Bronchial epithelial cell (primary cell): ENCODE data around the gene TMTC3. TPM values are rescaled to one million over a fixed set of nuclear protein-coding genes. Genes with fewer than 3 reads are reported as not detected.

Source experiments
- DNase-seq: peaks from one replicate; pipeline ENCODE4 v3.0.0-alpha.2; 2010; ENCODE audit warnings: low read depth
- FAIRE-seq: peaks from 2 replicates; lab custom pipeline; 2011; peaks lifted over from hg19 to GRCh38; lab: Jason Lieb, UNC
- H3K27me3 ChIP-seq: 2 replicates; pipeline ENCODE4 v1.5.1; 2011; ENCODE audit warnings: low read length; ENCODE audit not compliant: control insufficient read depth, insufficient read depth
- H3K36me3 ChIP-seq: 2 replicates; pipeline ENCODE4 v1.5.1; 2011; ENCODE audit warnings: low read length; ENCODE audit not compliant: control insufficient read depth, insufficient read depth
- H3K4me3 ChIP-seq: 2 replicates; pipeline ENCODE4 v1.5.1; 2011; ENCODE audit warnings: mild to moderate bottlenecking, low read depth, low read length, control low read depth
- total RNA-seq: library from RNA; depleted of rRNA; stranded (reverse); fragments of >200 nt; gene quantifications from 2 replicates; pipeline ENCODE4 v1.2.1, GENCODE V29; 2014
- TF ChIP-seq, protein P1 (sequence below): IDR thresholded peaks from 2 replicates; pipeline ENCODE4 v1.5.1; 2011; ENCODE audit warnings: mild to moderate bottlenecking, moderate library complexity, low read length, control low read depth, inconsistent platforms; ENCODE audit not compliant: insufficient read depth, severe bottlenecking

Gene TMTC3
- total RNA-seq, 1 donor from 2014 or later = 44.2 TPM

DNA sequence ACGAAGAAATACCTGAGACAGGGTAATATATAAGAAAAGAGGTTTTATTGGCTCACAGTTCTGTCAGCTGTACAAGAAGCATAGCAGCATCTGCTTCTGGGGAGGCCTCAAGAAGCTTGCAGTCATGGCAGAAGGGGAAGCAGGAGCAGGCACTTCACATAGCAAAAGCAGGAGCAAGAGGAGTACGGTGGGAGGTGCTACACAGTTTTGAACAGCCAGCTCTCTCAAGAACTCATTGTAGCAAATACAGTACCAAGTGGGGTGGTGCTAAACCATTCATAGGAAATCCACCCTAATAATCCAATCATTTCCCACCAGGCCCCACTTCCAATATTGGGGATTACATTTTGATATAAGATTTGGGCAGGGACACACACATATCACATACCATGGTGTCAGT lies 8.0 kb downstream of the TMTC3 start:
- TF ChIP-seq, protein P1, sequence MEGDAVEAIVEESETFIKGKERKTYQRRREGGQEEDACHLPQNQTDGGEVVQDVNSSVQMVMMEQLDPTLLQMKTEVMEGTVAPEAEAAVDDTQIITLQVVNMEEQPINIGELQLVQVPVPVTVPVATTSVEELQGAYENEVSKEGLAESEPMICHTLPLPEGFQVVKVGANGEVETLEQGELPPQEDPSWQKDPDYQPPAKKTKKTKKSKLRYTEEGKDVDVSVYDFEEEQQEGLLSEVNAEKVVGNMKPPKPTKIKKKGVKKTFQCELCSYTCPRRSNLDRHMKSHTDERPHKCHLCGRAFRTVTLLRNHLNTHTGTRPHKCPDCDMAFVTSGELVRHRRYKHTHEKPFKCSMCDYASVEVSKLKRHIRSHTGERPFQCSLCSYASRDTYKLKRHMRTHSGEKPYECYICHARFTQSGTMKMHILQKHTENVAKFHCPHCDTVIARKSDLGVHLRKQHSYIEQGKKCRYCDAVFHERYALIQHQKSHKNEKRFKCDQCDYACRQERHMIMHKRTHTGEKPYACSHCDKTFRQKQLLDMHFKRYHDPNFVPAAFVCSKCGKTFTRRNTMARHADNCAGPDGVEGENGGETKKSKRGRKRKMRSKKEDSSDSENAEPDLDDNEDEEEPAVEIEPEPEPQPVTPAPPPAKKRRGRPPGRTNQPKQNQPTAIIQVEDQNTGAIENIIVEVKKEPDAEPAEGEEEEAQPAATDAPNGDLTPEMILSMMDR = no peak
- Histone ChIP-seq H3K4me3 (no peak overlapping the region), H3K36me3 (peaks cover 2% of the 10 kb centered on the region), H3K27me3 (no peaks in the 10 kb centered on the region)
- no peak for FAIRE-seq
- DNase-seq = no peak

DNA sequence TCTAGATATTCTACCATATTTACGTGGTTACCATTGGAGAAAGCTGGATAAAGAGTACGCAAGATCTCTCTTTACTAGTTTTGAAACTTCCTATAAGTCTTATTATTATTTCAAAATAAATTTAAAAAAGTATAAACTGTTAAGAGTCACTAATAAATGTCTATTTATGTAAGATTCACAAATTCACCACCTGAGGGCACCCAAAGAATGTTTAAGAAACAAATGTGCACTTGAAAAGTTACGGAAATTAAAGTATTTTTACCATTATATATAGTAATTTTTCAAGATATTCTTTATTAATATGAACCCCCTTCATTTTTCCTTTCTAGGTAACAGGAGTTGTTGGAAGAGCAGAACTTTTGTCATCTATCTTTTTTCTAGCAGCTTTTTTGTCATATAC lies 11.9 kb downstream of the TMTC3 start:
- FAIRE-seq (no peak), DNase-seq (peak; percentile 35)
- Histone ChIP-seq H3K36me3 (peaks cover 2% of the 10 kb centered on the region), H3K4me3 (no peak overlapping the region), H3K27me3 (no peaks in the 10 kb centered on the region)
- TF ChIP-seq, protein P1 = no peak

DNA sequence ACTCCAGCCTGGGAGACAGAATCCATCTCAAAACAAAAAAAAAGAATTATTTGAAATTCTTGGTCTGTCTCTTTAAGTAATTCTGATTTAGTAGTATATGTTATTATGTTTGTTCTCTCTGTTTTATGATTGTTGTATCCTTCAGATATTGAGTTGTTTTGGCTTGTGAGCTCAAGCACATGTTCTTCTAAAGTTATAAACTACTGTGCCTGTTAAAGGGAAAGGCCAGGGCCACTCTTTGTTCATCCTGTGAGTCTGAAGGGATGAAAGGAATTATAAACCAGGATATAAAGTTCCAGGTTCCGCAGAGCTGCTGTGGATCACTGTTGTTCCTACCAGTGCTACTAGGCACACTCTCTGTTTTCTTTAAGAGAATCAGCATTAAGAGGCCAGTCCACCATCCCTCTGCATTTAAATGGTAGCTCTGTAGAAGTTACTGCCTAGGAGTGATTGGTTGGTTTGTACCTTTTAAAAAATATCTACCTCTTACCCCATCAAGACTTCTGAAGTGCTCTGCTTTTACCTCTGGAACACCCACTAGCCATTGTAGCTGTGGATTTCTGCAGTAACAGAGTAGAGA lies 14.1 kb downstream of the TMTC3 start:
- H3K36me3 ChIP-seq = peaks cover 2% of the 10 kb centered on the region
- TF ChIP-seq, protein P1 = no peak
- FAIRE-seq = no peak
- no peak for DNase-seq
- no peaks in the 10 kb centered on the region for H3K27me3 ChIP-seq
- H3K4me3 ChIP-seq = no peak overlapping the region

DNA sequence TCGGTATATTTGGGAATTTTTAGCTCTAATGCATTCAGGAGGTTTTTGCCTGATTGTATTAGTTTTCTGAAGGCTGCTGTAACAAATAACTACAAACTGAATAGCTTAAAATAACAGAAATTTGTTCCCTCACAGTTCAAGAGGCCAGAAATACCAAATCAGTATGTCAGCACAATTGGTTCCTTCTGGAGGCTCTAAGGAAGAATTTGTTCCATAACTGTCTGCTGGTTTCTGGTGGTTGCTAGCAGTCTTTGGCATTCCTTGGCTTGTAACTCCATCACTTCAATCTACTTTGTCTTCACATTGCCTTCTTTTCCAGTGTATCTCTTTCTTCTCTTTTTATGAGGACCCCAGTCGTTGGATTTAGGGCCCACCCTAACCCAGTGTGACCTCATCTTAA lies 21.3 kb downstream of the TMTC3 start:
- DNase-seq = no peak
- Histone ChIP-seq H3K36me3 (peaks cover 1% of the 10 kb centered on the region), H3K4me3 (no peak overlapping the region), H3K27me3 (no peaks in the 10 kb centered on the region)
- FAIRE-seq = no peak
- TF ChIP-seq, protein P1 = no peak

DNA sequence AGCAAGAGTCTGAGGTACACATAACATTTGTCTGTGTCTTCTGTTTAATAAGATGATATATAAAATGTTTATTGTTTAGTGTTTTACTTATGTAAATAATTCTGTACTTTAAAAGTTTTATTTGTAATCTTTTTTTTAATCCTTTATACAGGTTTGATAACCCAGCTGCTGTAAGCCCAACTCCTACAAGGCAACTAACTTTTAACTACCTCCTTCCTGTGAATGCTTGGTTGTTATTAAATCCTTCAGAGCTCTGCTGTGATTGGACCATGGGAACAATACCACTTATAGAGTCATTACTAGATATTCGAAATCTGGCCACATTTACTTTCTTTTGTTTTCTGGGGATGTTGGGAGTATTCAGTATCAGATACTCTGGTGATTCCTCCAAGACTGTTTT lies 24.1 kb downstream of the TMTC3 start:
- Histone ChIP-seq H3K36me3 (peaks cover 1% of the 10 kb centered on the region), H3K4me3 (no peak overlapping the region), H3K27me3 (no peaks in the 10 kb centered on the region)
- FAIRE-seq = no peak
- TF ChIP-seq, protein P1 = no peak
- DNase-seq = no peak

DNA sequence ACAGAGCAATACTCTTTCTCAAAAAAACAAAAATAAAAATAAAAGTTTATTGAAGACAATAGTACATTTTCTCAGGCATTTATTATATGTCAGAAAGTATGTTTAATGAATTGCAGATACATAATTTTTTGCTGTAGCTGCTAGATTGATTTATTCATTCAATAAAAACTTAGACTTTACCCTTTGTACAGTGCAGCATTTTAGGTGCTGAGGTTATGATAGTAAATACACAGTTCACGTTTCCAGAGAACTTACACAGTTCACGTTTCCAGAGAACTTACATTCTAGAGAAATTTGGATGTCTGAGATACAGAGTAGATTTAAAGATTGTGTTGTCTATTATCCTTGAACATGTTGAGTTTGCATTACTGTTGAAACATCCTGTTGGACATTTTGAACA lies 25.3 kb downstream of the TMTC3 start:
- no peak for FAIRE-seq
- no peak for DNase-seq
- no peaks in the 10 kb centered on the region for H3K27me3 ChIP-seq
- H3K36me3 ChIP-seq = peaks cover 1% of the 10 kb centered on the region
- H3K4me3 ChIP-seq = no peak overlapping the region
- TF ChIP-seq, protein P1 = no peak
